HepG2 (cell line): Measurements from ENCODE around the gene TH. TPM values are rescaled to one million over a fixed set of nuclear protein-coding genes. Genes with fewer than 3 reads are reported as not detected.

Source experiments
- BATF2 ChIP-seq: sonication (generic); formaldehyde crosslinking; IDR thresholded peaks from 2 replicates; pipeline ENCODE4 v1.8.0; 2022; ENCODE audit warnings: mild to moderate bottlenecking, missing genetic modification reagents, moderate library complexity
- DMTF1 ChIP-seq: sonication (generic); formaldehyde crosslinking; IDR thresholded peaks from 2 replicates; pipeline ENCODE4 v1.4.0; 2020; ENCODE audit warnings: mild to moderate bottlenecking, missing genetic modification reagents
- KDM3A ChIP-seq: IDR thresholded peaks from 2 replicates; pipeline ENCODE4 v1.6.1; 2018; ENCODE audit warnings: low read depth, missing compliant biosample characterization
- MYC ChIP-seq: sonication (generic); formaldehyde crosslinking; IDR thresholded peaks from 2 replicates; pipeline ENCODE4 v1.9.0; 2021; ENCODE audit warnings: missing genetic modification reagents, borderline replicate concordance
- RARG ChIP-seq: sonication (generic); formaldehyde crosslinking; IDR thresholded peaks from 2 replicates; pipeline ENCODE4 v1.4.0; 2020; ENCODE audit warnings: low read depth, mild to moderate bottlenecking, missing genetic modification reagents
- RXRA ChIP-seq: sonication (generic); formaldehyde crosslinking; IDR thresholded peaks from 2 replicates; pipeline ENCODE4 v1.5.1; 2020; ENCODE audit warnings: missing genetic modification reagents
- SAFB2 ChIP-seq: sonication (generic); formaldehyde crosslinking; IDR thresholded peaks from 2 replicates; pipeline ENCODE4 v1.5.1; 2020; ENCODE audit warnings: missing genetic modification reagents, low read depth, mild to moderate bottlenecking, borderline replicate concordance
- SRSF9 ChIP-seq: fragments of 200-400 bp; formaldehyde crosslinking; IDR thresholded peaks from 2 replicates; pipeline ENCODE4 v1.6.1; 2018; ENCODE audit warnings: borderline replicate concordance, mild to moderate bottlenecking, low read depth, low read length; ENCODE audit not compliant: insufficient read depth, poor library complexity, severe bottlenecking
- ZBTB38 ChIP-seq: sonication (generic); formaldehyde crosslinking; IDR thresholded peaks from 2 replicates; pipeline ENCODE4 v1.5.1; 2020; ENCODE audit warnings: mild to moderate bottlenecking, missing genetic modification reagents
- ZFYVE20 ChIP-seq: sonication (generic); formaldehyde crosslinking; IDR thresholded peaks from 2 replicates; pipeline ENCODE4 v1.8.0; 2023; ENCODE audit warnings: low read depth, mild to moderate bottlenecking, moderate library complexity, missing genetic modification reagents, borderline replicate concordance
- ZNF280B ChIP-seq: sonication (generic); formaldehyde crosslinking; IDR thresholded peaks from 2 replicates; pipeline ENCODE4 v1.5.0; 2020; ENCODE audit warnings: missing genetic modification reagents, mild to moderate bottlenecking, borderline replicate concordance
- ZNF644 ChIP-seq: IDR thresholded peaks from 2 replicates; pipeline ENCODE4 v1.6.1; 2016; ENCODE audit warnings: low read depth
- ZNF670 ChIP-seq: sonication (generic); formaldehyde crosslinking; IDR thresholded peaks from 2 replicates; pipeline ENCODE4 v1.8.0; 2022; ENCODE audit warnings: mild to moderate bottlenecking, missing genetic modification reagents, borderline replicate concordance
- ZSCAN31 ChIP-seq: sonication (generic); formaldehyde crosslinking; IDR thresholded peaks from 2 replicates; pipeline ENCODE4 v1.5.0; 2020; ENCODE audit warnings: low read depth, mild to moderate bottlenecking, missing genetic modification reagents
- polyA plus RNA-seq, 8 experiments: library from polyadenylated mRNA; depleted of rRNA in 3 of 8; stranded (reverse) in 7 of 8; unstranded in 1 of 8; fragments of >200 nt; fragmentation: Illumina TruSeq in 4 of 8; extraction: Trizol in 4 of 8; gene quantifications; 2 replicates each; pipeline versions ENCODE4 v1.2.1 to v1.2.3, GENCODE V29; 2011 to 2016; ENCODE audit warnings: low read depth in 4 of 8, missing spikeins in 1 of 8, mixed read lengths in 1 of 8; ENCODE audit not compliant: insufficient read depth in 1 of 8
- total RNA-seq, 5 experiments: library from RNA; depleted of rRNA; stranded (reverse); fragments of >200 nt; fragmentation: Illumina TruSeq; extraction: Trizol; gene quantifications; 2 replicates each; pipeline ENCODE4 v1.2.3, GENCODE V29; 2016; ENCODE audit warnings: low read depth in 1 of 5
- TF ChIP-seq, protein P1 (sequence below): sonication (generic); formaldehyde crosslinking; IDR thresholded peaks from 2 replicates; pipeline ENCODE4 v1.4.0; 2020; ENCODE audit warnings: missing genetic modification reagents
- TF ChIP-seq, protein P2 (sequence below): sonication (generic); formaldehyde crosslinking; IDR thresholded peaks from 2 replicates; pipeline ENCODE4 v1.4.0; 2020; ENCODE audit warnings: missing genetic modification reagents

Gene TH
- total and polyA plus RNA-seq, 2 of the 13 experiments (the other 11 are each of a cell fraction or from before 2014, with no cell fraction given), result 0.36 TPM; not detected in 1

- TF ChIP-seq, protein P1, sequence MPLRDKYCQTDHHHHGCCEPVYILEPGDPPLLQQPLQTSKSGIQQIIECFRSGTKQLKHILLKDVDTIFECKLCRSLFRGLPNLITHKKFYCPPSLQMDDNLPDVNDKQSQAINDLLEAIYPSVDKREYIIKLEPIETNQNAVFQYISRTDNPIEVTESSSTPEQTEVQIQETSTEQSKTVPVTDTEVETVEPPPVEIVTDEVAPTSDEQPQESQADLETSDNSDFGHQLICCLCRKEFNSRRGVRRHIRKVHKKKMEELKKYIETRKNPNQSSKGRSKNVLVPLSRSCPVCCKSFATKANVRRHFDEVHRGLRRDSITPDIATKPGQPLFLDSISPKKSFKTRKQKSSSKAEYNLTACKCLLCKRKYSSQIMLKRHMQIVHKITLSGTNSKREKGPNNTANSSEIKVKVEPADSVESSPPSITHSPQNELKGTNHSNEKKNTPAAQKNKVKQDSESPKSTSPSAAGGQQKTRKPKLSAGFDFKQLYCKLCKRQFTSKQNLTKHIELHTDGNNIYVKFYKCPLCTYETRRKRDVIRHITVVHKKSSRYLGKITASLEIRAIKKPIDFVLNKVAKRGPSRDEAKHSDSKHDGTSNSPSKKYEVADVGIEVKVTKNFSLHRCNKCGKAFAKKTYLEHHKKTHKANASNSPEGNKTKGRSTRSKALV (CRISPR knock-in tag), result no peak
- no peak; the same call in 1 of the 2 replicates for TF ChIP-seq ZNF670 (CRISPR knock-in tag)
- no peak for TF ChIP-seq DMTF1 (CRISPR knock-in tag)
- TF ChIP-seq ZNF644, result no peak
- TF ChIP-seq KDM3A, result no peak; the same call in 1 of the 2 replicates
- TF ChIP-seq ZFYVE20 (CRISPR knock-in tag), result no peak
- TF ChIP-seq RXRA (CRISPR knock-in tag), result no peak
- no peak for TF ChIP-seq ZBTB38 (CRISPR knock-in tag)
- TF ChIP-seq MYC (CRISPR knock-in tag), result no peak
- TF ChIP-seq RARG, result no peak
- 0 out of 2 replicates have a peak, but pooled peaks have one; percentile 17 for TF ChIP-seq ZSCAN31 (CRISPR knock-in tag)
- TF ChIP-seq ZNF280B, result no peak; the same call in 1 of the 2 replicates
- TF ChIP-seq, protein P2, sequence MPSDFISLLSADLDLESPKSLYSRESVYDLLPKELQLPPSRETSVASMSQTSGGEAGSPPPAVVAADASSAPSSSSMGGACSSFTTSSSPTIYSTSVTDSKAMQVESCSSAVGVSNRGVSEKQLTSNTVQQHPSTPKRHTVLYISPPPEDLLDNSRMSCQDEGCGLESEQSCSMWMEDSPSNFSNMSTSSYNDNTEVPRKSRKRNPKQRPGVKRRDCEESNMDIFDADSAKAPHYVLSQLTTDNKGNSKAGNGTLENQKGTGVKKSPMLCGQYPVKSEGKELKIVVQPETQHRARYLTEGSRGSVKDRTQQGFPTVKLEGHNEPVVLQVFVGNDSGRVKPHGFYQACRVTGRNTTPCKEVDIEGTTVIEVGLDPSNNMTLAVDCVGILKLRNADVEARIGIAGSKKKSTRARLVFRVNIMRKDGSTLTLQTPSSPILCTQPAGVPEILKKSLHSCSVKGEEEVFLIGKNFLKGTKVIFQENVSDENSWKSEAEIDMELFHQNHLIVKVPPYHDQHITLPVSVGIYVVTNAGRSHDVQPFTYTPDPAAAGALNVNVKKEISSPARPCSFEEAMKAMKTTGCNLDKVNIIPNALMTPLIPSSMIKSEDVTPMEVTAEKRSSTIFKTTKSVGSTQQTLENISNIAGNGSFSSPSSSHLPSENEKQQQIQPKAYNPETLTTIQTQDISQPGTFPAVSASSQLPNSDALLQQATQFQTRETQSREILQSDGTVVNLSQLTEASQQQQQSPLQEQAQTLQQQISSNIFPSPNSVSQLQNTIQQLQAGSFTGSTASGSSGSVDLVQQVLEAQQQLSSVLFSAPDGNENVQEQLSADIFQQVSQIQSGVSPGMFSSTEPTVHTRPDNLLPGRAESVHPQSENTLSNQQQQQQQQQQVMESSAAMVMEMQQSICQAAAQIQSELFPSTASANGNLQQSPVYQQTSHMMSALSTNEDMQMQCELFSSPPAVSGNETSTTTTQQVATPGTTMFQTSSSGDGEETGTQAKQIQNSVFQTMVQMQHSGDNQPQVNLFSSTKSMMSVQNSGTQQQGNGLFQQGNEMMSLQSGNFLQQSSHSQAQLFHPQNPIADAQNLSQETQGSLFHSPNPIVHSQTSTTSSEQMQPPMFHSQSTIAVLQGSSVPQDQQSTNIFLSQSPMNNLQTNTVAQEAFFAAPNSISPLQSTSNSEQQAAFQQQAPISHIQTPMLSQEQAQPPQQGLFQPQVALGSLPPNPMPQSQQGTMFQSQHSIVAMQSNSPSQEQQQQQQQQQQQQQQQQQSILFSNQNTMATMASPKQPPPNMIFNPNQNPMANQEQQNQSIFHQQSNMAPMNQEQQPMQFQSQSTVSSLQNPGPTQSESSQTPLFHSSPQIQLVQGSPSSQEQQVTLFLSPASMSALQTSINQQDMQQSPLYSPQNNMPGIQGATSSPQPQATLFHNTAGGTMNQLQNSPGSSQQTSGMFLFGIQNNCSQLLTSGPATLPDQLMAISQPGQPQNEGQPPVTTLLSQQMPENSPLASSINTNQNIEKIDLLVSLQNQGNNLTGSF (CRISPR knock-in tag), result no peak
- TF ChIP-seq BATF2 (CRISPR knock-in tag), result peak; percentile 26; the same call in 1 of the 2 replicates
- no peak for TF ChIP-seq SAFB2 (CRISPR knock-in tag)
- no peak for TF ChIP-seq SRSF9
Measured at GRCh38 chr11:2136209-2136951, 35.2 kb downstream of the TH start (continued).
